CD4-positive, alpha-beta T cell treated with Interleukin-17A for 4 hours (primary cell): ENCODE results near the gene FXR2.

Experiments
- DNase-seq: peaks from one replicate; pipeline ENCODE4 v3.0.0-alpha.2; 2020; ENCODE audit warnings: mixed read lengths

The FXR2 gene

DNA sequence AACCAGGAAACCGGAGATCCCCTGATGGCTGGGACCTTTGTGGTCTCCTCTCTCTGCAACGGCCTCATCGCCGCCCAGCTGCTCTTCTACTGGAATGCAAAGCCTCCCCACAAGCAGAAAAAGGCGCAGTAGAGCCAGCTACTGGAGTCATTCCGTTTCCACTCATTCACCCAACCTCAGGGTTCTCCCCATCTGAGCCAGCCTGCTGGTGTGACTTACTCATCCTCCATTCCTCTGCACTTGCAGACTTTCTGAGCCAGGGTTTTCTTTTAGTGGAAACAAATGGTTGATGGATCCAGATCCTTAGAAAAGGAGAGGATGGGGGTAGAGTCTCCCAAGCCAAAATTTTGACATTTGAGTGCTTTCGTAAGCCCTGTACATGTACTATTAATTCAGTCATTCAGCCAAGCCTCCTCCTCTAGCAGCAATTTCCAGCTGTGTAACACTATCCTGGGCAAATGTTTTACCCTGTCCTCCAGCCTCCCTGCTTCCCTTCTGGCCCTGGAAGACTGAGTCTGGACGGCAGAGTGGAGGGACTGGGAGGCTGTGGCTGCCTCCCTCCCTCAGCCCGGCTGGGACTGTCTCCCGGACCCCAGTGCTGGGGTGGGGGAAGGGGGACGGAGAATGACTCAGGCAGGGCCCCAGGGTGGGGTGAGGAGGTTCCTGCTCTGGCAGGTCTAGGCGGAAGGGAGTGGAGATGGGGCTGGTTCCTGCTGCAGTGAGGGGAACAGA lies 27.1 kb downstream of the FXR2 start:
- DNase-seq: no peak

DNA sequence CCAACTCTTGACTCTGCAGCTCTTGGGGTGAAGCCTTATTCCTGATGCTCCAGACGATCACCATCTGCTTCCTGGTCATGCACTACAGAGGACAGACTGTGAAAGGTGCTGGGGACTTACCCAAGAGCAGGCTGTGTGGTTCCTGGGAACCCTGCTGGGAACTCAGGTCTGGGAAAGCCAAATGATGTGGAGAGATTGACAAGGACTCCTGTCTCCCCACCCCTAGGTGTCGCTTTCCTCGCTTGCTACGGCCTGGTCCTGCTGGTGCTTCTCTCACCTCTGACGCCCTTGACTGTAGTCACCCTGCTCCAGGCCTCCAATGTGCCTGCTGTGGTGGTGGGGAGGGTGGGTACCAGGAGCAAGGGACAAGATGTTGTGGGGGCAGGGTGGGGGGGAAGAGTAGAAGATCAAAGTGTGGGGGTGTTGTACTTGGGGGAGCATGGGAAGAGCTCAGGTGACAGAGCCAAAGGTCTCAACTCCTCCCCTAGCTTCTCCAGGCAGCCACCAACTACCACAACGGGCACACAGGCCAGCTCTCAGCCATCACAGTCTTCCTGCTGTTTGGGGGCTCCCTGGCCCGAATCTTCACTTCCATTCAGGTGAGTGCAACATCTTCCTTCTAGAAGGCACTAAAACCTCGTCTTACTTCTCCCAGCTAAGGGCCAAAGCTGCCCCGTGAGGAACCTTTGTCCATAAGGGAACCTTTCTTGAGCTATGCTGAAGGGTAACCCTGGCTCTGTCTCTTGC lies 27.9 kb downstream of the FXR2 start:
- no peak for DNase-seq

DNA sequence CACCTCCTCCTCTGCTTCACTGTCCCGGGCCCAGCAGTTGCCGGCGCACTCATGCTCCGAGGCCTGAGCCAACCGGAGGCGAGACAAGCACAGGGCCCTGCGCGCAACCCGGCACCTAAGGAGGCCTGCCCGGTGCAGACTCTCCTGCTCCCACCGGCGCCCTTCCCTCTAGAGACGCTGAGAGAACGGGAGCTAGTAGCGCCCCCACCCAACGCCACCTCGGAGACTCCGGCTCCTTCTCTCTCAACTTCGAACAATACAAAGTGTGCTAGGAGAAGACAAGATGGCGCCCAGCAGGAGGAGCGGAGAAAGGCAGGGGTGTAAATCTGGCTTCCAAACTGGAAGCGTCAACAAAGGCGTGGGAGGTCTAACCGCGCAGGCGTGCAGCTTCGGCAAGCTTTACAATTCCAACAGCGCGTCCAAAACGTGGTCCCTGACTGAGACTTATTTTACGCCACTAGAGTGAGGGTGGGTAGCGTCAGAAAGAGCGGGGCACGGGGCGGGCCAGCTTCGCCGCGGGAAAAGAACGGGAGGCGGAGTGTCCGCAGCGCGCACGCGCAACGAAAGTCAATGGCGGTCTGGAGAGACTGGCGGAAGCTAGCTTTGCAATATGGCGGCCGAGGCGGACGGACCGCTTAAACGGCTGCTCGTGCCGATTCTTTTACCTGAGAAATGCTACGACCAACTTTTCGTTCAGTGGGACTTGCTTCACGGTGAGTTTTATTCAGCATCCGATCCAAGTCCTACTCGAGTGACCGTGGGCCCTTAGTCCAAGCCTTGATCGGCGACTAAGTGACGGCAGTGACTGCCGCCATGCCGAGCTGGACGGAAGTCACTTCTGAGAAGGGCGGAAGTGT lies 31.2 kb downstream of the FXR2 start, which contains the start of gene MPDU1:
Gene MPDU1 (plus strand): TSS at position 600 of the 857 bp plus-strand sequence. CDS start 11 bp downstream, at position 611.
- peak; percentile 96 for DNase-seq

DNA sequence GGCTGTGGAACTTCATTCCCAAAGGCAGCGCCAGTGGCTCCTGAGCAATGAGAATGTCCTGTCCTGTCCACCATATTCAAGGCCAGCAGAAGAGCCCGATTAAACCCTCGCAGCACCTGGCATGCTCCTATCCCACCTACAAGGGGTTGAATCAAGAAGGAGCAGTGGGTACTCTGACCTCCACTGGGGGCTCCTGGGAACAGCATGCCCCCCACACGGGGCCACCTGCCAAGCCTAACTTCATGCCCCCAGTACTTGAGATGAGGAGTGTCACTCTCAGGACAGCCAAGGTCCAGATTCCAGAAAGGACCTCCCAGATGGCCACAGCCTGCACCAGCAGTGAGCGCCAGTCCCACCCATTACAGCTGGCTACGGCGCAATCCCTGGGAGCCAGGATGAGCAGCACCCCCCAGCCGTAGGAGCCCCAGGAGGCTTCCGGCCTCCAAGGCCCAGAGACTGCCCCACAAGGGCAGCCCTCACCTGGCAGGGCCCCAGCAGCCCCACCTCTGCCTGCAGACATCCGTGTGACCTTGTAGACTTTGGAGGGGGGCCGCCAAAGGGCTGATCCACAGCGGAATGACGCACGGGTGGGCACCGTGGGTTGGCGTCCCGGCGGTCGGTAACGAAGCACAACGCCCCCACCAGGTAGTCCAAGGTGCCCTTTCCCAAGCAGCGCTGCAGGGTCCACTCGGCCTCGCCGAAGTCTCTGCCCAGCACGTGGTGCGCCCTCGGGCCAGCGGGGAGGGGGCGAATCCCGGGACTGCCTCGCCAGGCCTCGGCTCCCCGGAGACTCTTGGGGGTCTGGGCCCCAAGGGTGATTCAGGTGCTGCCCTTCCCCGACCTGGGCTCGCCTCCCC lies 32.1 kb downstream of the FXR2 start:
- no peak for DNase-seq

DNA sequence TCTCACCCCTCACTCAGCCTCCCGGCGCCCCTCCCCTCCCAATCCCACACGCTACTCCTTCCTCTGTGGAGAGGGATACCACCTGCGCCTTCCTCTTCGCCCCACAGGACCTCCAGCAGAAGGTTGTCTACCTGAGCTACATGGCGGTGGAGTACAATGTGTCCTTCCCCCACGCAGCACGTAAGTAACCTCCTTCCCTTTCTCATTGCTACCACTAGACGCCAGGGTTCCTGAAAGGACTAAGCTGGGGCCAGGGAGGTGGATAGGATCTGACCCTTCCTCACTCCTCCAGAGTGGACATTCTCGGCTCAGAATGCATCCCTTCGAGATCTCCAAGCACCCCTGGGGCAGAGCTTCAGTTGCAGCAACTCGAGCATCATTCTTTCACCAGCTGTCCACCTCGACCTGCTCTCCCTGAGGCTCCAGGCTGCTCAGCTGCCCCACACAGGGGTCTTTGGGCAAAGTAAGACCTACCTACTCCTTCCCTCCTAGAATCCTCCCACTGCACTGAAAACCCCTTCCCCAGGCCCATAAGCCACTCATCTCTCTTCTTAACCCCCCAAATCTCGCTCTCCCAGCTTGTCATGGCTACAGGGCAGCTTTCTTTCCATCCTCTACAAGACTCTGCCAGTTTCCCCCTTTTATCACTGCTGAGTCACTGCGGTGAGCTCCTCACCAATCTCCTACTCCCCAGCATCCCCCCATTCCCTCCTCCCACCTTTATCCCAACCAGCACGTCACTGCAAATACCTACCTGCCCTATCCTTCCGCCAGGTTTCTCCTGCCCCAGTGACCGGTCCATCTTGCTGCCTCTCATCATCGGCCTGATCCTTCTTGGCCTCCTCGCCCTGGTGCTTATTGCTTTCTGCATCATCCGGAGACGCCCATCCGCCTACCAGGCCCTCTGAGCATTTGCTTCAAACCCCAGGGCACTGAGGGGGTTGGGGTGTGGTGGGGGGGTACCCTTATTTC lies 33.8 kb downstream of the FXR2 start:
- DNase-seq: no peak

DNA sequence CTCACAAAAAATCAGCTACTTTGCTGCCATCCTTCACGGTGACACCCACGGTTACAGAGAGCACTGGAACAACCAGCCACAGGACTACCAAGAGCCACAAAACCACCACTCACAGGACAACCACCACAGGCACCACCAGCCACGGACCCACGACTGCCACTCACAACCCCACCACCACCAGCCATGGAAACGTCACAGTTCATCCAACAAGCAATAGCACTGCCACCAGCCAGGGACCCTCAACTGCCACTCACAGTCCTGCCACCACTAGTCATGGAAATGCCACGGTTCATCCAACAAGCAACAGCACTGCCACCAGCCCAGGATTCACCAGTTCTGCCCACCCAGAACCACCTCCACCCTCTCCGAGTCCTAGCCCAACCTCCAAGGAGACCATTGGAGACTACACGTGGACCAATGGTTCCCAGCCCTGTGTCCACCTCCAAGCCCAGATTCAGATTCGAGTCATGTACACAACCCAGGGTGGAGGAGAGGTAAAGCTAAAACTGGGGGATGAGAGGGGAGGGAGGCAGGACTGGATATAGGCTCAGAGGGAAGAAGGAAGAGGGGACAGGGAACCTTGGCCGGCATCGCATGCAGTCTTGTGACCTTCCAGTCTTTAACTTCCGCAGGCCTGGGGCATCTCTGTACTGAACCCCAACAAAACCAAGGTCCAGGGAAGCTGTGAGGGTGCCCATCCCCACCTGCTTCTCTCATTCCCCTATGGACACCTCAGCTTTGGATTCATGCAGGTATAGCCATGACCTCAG lies 34.7 kb downstream of the FXR2 start:
- no peak for DNase-seq

DNA sequence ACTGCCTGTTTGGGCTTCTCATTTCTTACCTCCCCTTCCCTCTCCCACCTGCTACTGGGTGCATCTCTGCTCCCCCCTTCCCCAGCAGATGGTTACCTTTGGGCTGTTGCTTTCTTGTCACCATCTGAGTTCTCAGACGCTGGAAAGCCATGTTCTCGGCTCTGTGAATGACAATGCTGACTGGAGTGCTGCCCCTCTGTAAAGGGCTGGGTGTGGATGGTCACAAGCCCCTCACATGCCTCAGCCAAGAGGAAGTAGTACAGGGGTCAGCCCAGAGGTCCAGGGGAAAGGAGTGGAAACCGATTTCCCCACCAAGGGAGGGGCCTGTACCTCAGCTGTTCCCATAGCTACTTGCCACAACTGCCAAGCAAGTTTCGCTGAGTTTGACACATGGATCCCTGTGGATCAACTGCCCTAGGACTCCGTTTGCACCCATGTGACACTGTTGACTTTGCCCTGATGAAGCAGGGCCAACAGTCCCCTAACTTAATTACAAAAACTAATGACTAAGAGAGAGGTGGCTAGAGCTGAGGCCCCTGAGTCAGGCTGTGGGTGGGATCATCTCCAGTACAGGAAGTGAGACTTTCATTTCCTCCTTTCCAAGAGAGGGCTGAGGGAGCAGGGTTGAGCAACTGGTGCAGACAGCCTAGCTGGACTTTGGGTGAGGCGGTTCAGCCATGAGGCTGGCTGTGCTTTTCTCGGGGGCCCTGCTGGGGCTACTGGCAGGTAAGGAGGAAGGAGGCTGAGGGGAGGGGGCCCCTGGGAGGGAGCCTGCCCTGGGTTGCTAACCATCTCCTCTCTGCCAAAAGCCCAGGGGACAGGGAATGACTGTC lies 35.5 kb downstream of the FXR2 start, which contains the start of gene CD68:
Gene CD68 (plus strand): TSS at position 638 of the 833 bp plus-strand sequence. CDS start 40 bp downstream, at position 678.
- peak; percentile 68 for DNase-seq

DNA sequence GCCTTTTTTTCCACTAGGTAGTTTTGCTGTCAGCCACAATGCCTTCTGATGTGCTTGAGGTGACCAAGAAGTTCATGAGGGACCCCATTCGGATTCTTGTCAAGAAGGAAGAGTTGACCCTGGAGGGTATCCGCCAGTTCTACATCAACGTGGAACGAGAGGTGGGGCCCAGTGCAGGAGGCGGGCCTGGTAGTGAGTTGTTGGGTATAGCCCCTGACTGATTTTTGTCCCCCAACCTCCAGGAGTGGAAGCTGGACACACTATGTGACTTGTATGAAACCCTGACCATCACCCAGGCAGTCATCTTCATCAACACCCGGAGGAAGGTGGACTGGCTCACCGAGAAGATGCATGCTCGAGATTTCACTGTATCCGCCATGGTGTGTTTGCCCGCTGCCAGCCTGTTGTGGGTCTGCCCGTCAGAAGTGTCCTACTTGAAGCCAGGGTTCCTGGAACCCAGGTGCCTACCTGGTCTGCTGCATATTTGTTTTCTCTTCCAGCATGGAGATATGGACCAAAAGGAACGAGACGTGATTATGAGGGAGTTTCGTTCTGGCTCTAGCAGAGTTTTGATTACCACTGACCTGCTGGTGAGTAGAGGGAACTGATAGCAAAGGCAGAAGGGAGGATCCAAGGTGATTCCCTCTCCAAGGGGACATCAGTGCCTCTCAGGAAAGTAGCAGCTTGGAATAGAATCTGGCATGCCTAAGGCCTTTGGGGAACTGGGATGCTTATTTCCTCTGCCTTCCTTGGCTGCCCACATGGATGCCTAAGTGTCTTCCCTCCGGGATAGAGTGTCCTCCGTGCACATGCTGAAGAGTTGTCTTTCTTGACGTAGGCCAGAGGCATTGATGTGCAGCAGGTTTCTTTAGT lies 37.1 kb downstream of the FXR2 start:
- DNase-seq: no peak

DNA sequence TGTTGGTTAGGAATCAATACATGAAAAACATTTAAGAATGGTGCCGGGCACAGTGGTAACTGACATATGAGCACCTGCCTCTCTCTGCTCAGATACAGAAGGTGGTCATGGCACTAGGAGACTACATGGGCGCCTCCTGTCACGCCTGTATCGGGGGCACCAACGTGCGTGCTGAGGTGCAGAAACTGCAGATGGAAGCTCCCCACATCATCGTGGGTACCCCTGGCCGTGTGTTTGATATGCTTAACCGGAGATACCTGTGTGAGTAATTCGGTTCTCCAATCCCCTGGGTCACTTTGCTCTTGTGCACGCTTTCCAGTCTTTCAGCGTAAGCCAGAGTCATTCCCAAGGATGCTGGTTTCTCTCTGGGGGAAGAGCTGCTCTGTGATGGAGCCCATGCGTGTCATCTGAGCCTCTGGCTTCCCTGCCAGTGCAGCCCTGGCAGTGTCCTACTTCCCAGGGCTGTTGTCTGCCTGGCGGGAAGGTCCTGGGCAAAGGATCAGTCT lies 38.2 kb downstream of the FXR2 start:
- DNase-seq: no peak

DNA sequence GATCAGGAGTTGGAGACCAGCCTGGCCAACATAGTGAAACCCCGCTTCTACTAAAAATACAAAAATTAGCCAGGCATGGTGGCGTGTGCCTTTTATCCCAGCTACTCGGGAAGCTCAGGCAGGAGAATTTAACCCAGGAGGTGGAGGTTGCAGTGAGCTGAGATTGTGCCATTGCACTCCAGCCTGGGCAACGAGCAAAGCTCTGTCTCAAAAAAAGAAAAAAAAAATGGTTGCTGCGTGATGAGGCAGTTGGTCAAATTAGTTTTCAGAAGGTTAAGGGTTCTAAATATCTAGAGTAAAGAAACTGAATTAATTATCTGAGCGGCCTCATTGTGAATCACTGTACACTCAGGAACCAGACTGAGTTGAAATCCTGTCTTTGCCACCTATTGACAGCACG lies 38.7 kb downstream of the FXR2 start:
- no peak for DNase-seq

DNA sequence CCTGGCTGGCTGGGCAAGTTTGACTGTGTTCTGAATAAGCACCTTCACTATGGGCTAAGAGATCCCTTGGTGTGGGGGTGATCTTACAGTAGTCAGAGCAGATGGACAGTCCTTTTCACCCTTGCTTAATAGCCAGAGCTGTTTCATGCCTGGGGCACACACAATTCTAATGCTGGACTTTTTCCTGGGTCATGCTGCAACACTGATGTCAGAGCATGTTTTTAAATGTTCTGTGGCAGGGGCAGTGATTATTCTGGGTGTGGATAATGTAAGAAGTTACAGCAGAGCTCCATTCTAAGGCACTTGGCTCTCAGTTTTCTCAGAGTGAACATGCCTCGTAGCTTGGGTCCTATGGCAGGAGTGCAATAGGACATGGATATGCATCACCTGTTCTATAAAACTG lies 39.2 kb downstream of the FXR2 start:
- DNase-seq: no peak

DNA sequence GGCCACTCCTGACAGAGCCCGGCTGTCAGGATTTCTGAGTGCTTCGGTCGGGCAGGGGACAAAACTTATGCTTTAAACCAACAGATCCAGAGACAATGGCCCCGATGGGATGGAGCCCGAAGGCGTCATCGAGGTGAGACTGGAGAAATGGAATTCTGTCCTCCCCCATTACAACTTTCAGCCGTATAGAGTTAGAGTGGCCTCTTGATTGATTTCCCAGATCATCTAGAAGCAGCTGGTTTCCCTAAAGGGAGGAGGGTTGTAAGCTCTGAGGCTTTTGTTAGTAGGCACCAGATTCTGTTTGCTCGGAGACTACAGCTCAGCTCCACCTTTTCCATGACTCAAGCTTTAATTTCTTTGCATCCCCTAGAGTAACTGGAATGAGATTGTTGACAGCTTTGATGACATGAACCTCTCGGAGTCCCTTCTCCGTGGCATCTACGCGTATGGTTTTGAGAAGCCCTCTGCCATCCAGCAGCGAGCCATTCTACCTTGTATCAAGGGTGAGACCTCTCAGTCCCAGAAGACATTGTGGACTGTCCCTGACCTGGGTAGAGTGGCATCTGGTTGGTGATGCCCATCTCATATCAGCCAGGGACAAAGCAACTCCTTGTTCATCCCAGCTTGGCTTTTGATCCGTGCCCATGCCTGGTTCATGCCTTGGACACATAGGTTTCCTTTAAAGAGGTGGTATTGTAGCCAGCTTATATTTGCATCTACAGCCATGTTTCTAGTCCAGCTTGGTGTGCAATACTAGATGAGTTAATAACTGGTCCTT lies 40.3 kb downstream of the FXR2 start:
- DNase-seq: no peak

DNA sequence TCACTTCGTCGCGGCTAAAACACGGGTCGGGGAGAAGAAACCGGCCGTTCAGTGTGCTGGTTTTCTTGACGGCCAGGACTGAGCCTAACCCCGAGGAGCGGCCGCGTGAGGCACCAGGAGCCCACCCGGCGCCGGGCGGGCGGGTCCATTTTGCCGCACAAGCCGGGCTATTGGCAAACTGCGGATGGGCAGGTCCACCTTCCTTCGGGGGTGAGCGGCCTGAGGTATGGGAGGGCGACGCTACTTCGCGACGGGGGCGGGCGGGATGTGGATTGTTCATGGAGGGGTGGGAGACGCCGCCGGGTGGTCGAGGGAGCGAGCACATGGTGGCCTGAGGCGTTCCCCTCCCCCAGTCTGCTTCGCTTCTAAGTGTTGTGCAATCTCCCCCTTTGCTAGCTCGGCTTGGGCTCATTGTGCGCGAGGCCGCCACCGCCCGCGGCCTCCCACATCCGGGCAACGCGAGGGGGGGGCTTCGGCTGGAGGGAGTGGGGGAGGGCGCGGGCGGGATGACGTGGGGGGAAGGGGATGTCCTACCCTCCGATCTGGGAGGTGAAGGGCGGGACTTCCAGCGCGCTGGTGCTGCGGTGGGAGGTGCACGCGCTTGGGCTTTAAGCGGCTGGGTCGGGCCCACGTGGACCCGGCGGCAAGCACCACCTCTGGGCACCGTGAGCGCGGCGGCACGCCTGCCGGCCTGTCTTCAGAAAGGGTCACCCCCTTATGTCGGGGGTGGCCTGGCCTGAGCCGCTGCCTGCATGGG lies 41.2 kb downstream of the FXR2 start:
- peak; percentile 95 for DNase-seq

DNA sequence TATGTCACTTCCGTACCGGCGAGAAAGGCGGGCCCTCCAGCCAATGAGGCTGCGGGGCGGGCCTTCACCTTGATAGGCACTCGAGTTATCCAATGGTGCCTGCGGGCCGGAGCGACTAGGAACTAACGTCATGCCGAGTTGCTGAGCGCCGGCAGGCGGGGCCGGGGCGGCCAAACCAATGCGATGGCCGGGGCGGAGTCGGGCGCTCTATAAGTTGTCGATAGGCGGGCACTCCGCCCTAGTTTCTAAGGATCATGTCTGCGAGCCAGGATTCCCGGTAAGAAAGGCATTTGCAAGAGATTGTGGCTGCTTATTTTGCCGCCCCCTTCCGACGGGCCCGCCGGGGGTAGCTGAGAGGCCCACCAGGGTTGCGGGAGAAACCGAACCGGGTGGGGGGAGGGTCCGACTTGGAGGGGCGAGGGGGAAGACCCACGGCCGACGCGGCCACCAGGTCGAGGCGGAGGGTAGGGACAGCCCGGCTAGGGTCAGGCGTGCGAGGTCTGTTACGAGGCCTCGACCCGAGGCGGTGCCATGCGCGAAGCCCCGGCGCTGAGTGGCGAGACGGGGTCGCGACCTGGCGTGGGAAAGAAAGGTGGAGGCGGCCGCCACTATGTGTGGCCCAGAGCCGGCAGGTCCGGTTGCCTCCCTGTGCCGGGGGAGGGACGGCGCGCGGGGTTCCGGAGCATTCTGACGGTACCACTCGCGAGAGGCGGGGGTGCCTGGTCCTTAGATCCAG lies 41.9 kb downstream of the FXR2 start:
- DNase-seq: peak; percentile 99

DNA sequence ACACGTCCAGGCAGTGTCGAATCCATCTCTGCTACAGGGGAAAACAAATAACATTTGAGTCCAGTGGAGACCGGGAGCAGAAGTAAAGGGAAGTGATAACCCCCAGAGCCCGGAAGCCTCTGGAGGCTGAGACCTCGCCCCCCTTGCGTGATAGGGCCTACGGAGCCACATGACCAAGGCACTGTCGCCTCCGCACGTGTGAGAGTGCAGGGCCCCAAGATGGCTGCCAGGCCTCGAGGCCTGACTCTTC lies 42.4 kb downstream of the FXR2 start:
- no peak for DNase-seq

DNA sequence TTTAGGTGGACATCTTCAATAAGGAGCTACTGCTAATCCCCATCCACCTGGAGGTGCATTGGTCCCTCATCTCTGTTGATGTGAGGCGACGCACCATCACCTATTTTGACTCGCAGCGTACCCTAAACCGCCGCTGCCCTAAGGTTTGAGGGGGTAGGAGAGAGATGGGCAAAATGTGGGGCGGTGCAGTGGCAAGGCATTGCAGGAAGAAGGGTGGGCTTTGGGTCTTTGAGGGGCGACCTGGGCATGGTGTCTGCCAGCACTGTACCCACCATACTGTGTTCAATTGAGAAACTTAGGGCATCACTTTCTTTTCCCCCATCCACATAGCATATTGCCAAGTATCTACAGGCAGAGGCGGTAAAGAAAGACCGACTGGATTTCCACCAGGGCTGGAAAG lies 44.3 kb downstream of the FXR2 start:
- no peak for DNase-seq
